ENCODE measurements around the gene LIAS.
"Not testable (repeated sequence)": the region's sequence is repeated elsewhere in the genome, so short reads cannot be mapped to it uniquely, and the experiment has no call there.

LIAS gene

DNA sequence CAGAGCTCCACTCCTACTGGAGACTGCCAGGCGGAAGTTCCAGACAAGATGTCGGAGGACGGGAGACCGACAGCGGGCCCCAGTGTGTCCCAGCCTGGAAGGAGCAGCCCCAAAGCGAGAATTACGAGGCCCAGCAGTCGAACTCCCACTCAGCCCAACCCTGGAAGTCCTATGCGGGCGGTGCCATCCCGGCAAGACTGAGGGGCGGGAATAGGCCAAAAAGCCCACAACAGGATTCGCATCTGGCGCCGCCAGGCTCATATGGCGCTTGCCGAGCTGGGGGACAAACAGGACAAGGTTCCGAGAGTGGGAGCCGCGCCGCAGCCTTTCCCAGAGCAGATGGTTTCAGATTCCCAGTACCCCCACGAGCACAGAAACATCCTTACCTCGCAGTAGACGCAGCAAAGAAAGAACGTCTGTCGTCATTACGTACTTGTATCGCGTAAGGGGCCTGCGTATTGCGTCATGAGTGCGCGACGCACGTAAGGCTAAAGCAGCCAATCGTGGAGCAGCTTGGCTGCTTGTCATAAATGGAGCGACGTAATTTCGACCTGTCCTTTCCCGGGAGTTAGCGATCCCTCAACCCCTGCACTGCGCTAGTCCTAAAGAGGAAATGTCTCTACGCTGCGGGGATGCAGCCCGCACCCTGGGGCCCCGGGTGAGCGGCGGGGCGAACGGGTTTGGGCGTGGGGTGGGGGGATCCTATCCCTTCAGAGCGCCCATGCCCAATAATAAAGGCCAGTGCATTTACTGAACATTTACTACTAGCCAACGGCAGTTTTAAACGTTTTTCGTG is at the start of gene LIAS, which contains the start of gene RPL9:
Gene LIAS, plus strand, starts transcription at position 552 of the 796 bp plus-strand sequence. Its CDS starts 62 bp downstream, at position 614.
Gene RPL9, minus strand, starts transcription at position 418 of the 796 bp plus-strand sequence. CDS start 483 bp downstream, outside the sequence.
- peak; percentile 78 to 87 (median 83) for DNase-seq

DNA sequence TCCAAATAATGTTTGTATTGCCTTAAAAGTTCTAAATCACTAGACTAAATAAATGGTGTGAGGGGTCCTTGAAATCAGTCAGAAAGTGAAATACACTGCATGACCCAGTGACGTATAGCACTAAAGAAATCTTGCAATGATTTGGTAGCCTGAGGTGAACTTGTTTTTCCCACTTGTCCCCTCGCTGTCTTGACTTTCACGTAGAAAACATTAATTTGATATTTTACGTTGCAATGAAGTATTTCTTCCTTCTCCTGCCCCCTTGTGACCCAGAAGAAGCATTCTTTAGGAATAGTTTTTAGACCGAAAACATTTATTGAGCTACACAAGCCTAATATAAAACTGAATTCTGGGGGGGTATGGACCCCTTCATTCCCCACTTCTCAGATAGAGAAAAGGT is 48.4 kb upstream of the LIAS start:
- no peak for DNase-seq

DNA sequence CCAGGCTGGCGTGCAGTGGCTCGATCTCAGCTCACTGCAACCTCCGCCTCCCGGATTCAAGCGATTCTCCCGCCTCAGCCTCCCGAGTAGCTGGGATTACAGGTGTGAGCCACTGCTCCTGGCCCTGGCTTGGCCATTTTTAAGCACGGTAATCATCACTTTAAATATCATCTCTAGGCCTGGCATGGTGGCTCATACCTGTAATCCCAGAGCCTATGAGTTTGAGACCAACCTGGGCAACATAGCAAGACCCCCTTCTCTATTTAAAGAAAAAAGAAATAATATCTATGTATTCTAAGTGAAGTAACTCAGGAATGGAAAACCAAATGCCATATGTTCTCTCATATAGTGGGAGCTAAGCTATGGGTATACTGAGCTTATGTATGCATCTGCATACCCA is 47.3 kb upstream of the LIAS start:
- not testable (repeated sequence) for DNase-seq

DNA sequence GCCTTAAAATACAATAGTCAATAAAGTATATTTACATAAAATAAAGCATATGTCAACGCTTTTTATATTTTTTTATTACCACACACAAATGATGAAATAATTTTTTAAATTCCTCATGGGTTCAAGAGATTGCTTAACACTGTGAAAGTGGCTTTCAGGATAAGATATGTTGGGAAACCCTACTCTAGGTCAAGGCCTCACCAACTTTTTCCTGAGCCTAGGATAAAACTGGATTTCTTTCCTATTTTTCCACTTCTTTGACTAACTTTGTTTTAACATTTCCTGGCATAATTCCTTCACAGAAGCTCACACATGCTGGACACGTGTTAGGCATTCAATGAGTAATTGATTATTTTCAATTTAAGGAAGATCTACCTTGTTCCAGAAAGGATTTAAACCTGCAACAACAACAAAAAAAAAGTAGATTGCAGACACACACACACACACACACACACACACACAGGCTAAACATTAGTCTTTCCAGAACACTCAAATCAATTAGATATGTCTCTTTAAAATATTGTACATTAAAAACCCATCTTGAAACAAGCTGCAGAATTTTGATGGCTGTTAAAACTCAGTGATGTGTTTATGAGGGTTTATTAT is 43.1 kb upstream of the LIAS start:
- no peak for DNase-seq

DNA sequence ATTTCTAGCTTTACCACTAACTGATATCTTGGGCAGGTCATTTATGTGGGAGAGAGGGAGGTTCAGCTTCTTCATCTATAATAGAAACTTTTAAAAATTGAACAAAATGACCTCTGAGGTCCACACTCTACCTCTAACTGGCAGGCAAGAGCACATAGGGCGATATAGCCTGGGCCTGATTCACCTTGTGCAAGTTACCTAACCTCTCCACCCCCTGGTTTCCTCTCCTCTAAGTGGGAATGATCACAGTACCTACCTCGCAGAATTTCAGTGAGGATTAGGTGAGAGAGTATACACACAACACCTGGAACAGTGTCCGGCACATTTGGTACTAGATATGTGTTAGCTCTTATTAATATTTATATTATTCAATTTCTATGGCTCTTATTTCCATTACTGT is 36.6 kb upstream of the LIAS start:
- no peak for DNase-seq

DNA sequence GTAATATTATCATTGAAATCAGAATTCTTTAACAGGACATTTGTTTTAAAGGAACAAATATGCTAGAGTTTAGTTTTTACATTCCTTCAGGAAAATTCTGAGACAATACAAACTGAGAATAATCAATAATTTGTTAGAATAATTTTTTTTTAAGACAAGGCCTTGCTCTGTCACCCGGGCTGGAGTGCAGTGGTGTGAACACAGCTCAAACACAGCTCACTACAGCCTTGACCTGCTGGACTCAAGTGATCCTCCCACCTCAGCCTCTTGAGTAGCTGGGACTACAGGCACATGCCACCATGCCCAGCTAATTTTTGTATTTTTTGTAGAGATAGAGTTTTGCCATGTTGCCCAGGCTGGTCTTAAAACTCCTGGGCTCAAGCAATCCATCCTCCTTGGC is 33.6 kb upstream of the LIAS start:
- DNase-seq = not testable (repeated sequence)

DNA sequence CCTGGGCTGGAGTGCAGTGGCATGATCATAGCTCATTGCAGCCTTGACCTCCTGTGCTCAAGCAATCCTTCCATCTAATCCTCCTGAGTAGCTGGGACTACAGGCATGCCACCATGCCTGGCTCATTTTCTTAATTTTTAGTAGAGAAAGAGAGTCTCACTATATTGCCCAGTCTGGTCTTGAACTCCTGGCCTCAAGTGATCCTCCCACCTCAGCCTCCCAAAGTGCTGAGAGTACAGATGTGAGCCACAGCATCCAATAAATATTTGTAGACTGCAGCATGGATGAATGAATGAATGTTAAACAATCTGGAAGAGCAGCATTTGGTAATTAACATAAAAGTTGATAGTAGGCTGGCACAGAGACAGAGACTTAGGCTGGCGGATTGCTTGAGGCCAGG is 32.1 kb upstream of the LIAS start:
- DNase-seq = no peak

DNA sequence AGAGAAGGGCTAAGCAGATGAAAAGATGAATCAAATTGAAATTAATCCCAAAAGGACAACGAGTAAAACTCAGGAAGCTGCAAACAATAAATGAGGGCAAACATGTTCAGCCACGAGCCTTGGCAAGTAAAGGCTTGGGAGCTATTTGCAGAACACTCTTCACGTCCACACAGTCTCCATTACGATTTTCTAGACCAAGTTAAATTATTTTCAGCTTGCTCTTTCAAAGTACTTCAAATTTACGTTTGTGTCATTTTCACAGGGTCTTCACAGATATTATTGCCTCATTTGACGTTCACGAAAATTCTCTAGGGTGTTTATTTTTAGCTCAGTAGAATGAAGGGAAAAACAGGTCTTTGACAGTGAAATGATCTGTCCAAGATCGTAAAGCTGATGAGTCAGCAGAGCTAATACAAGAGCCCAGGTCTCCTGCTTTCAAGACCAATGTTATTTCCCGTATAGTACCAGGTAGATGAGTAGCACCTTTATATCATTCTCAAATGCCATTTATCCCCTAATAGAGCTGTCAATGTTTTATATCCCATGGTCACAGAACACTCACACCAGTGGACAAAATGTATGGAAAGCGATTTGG is 31.2 kb upstream of the LIAS start:
- DNase-seq = no peak

DNA sequence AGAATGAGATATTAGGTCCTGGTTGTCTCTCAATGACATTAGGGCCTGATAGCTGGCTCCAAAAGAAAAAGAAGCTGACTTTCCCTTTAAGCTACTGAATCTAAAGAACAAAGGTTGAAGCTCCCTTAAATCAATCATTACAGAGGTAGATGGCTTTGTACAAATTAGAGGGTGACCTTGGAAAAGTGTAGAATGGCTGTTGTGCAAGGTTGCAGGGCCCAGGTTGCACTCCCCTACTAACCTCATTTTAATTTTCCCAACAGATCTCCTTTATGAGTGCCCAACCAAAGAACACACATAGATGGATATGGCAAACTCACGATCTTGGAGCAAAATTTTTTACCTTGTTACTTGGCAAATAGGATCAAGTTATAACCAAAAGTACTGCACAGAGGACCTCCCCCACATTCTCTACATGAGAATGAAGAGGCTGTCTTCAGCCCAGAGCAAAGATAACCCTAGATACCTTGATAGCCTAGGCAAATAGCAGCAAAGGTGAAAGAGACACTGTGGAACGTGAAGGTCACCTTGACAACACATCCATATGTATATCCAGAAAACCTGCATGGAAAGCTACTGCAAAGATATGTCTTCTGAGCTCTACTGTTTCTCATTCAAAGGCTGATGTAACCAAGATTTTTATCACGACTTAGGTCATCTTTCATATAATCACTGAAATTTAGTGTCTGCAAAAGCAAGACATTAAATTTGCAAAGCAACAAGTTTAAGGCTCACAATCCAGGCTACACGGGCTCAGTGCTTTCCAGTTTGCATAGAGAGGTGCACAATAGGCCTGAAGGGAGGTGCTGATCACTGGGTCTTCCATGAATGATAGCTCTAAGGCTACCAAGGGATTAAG is 29.2 kb upstream of the LIAS start:
- no peak for DNase-seq

DNA sequence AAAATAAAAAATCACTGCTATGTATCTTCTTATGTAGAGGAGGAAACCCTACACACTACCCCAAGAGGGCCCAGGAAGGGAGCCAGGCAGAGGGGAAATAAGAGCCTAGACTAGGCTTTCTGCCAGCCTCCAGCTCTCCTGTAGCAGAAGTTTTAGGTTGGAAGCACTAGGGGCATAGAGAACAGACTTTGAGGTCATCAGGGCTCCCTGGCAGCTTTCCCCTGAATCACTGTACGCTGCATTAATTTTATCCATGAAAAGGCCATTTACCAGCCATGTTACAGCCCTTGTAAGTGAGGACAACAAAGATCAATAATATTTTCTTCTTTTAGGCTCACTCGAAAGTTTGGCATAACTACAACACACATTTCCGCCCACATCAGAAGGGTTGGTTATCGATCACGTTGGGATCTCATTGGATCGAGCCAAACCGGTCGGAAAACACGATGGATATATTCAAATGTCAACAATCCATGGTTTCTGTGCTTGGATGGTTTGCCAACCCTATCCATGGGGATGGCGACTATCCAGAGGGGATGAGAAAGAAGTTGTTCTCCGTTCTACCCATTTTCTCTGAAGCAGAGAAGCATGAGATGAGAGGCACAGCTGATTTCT is 24.9 kb upstream of the LIAS start:
- no peak for DNase-seq

DNA sequence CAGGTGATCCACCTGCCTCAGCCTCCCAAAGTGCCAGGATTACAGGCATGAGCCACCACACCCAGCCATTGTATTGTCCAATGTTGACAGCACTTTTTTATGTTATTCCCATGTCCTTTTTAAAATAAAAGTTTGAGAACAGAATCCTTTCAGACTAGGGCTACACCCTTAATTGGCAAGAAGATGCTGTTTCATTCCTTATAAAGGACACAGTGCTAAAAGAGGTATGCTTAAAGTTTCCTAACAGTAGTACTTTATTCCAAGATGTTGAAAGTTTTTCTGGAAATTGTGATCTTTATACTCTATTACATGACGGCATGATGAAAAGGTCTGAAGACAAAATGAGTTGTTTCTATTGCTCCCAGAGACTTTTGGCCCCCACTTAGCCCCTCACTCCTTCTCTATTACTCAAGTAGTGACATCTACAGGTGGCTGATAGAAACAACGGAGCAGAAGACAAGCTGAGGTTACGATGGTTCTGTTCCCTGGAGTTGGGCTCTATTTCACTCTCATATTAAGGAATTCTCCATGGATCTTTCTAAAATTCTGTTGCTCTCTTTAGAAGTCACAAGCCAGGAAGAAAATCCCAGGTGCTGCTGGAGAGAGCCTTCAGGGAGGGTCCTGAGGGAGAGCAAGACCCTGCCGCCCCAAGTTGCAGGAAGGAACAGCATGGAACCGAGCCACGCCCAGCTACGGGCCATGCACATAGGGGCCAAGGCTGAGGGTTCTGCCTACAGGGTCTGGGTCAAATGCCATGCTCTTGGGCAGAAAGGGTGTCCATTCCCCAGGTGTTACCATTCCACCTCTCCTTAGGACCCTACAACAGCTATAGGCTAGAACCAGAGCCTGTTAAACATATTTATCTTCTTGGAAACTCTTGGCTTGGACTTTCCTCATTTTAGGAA is 22.9 kb upstream of the LIAS start:
- no peak for DNase-seq

DNA sequence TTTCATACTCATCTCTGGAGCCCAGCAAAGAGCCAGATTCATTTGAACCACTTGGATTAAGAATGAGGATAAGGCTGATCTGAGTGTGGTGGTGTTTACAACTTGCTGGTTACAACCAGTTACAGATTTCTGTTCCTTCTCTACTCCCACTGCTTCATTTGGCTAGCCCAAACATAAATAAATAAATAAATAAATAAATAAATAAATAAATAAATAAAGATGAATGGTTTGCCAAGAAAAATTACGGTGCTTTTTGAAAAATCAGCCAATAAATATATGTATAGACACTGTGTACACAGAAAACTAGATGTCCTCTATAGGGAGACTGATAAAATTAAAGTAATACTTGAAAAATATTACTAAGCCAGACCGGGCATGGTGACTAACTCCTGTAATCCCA is 17.3 kb upstream of the LIAS start:
- no peak for DNase-seq

DNA sequence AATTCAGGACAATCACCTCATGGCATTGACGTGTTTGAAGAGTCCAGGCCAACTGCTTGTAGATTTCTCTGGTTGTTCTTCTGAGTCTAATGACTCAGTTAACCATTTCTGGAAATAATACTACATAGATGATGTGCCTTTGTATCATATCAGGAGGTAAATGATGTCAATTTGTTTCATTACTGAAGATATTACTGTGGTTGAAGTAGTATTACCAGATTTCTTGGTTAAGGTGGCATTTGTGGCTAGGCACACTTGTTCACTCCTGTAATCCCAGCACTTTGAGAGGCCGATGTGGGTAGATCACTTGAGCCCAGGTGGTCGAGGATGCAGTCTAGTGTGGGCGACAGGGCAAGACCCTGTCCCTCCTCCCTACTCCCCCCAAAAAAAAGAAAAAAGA is 15.9 kb upstream of the LIAS start:
- no peak for DNase-seq

DNA sequence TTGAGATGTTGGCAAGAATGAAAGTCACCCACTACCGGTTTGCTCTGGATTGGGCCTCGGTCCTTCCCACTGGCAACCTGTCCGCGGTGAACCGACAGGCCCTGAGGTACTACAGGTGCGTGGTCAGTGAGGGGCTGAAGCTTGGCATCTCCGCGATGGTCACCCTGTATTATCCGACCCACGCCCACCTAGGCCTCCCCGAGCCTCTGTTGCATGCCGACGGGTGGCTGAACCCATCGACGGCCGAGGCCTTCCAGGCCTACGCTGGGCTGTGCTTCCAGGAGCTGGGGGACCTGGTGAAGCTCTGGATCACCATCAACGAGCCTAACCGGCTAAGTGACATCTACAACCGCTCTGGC is 12.4 kb upstream of the LIAS start:
- DNase-seq = no peak

DNA sequence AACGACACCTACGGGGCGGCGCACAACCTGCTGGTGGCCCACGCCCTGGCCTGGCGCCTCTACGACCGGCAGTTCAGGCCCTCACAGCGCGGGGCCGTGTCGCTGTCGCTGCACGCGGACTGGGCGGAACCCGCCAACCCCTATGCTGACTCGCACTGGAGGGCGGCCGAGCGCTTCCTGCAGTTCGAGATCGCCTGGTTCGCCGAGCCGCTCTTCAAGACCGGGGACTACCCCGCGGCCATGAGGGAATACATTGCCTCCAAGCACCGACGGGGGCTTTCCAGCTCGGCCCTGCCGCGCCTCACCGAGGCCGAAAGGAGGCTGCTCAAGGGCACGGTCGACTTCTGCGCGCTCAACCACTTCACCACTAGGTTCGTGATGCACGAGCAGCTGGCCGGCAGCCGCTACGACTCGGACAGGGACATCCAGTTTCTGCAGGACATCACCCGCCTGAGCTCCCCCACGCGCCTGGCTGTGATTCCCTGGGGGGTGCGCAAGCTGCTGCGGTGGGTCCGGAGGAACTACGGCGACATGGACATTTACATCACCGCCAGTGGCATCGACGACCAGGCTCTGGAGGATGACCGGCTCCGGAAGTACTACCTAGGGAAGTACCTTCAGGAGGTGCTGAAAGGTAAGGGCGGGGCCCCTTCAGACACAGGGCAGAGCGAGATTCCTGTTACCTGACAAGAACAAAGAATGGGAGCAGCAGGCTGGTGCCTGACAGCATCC is 11.8 kb upstream of the LIAS start:
- peak in 3 of 4 experiments; percentile 8 to 18 (median 12) for DNase-seq

DNA sequence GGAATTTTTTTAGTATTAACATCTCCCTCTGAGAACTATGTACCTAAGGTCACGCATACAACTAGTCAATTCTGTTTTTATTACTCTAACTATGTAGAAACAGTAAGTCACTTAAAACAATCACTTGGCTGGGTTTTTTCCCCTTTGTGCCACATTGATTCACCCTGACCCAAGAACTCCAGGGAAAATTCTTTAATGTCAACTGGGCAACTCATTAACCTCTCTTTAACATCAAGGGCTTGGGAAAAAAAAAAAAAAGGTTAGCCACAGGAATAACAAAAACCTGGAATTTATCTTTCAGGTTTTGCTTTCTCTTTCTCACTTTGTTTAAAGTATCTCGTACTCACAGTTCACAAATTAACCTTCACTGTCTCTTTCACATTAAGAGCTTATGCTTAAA is 8.2 kb upstream of the LIAS start:
- no peak for DNase-seq

DNA sequence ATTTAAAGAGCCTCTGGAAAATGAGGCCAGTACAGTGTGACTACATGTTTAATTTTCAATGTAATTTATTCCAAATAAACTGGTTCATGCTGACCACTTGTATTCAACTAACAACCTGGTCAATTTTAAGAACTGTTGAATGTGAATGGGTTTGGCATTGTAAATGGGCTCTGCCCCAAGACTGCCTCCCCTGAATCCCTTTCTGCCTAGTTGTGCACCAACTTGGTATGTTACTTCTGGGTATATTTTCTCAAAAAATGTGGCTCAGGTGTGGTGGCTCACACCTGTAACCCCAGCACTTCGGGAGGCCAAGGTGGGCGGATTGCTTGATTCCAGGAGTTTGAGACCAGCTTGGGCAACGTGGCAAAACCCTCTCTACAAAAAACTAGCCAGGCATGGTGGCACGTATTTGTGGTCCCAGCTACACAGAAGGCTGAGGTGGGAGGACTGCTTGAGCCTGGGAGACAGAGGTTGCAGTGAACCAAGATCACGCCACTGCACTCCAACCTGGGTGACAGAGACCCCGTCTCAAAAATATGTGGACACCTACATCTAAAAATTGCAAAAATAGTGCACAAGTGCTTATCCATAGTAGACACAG is 7.3 kb upstream of the LIAS start:
- DNase-seq = no peak

DNA sequence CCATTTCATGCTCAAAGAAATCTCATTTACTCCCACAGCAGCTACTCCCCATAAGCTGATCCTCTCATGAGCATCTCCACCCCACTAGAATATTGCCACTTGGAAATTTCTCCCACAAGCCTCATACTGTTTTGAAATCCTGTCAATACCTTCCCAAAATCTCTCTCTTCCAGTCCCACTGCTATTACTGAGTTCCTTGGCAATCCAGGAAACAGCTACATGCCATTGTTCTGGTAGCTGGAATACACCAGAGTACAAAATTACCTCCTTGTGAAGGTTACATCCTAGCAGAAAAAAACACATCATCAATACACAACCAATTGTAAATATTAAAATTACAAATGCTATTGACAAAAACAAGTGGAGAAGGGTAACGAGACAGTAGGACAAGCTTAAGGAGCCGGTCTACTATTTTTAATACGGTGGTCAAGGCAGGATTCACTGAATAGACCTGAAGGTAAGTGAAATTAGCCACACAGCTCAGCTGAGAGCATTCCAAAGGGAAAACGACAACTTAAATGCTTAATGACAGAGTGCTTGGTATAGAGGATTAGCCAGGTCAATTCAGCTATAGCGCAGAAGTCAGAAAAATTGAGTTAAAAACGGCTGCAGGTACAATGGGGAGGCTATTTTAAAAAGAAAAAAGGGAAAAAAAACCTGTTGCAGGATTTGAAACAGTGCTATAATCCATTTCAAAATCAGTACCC is 6.5 kb upstream of the LIAS start:
- no peak for DNase-seq

DNA sequence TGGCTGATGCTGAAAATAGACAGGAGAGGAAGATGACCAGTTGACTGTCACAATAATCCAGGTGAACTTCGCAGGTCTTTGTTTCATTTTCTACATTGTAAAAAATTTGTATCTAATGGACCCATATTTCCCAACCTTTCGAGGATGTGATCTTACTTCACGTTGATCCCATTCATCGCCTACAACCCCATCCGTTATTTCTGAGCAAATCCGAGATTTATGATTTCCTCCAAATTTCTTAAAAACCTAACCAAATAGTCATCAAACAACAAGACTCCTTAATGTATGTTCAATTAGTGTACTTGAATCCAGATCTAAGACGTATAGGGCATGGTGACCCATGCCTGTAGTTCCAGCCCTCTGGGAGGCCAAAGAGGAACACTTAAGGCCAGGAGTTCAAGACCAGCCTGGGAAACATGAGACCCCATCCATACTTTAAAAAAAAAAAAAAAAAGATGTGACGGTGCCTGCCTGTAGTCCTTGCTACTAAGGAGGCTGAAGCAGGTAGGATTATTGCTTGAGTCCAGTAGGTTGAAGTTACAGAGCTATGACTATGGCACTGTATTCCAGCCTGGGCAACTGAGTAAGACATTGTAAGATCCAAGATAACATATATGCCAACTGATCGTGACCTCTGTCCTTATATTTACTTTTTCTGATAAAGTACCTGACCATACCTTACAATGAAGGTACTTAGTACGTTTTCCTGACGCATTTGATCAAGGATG is 5.8 kb upstream of the LIAS start:
- DNase-seq = no peak

Data from activated CD4-positive, CD25-positive, alpha-beta regulatory T cell (primary cell).